HL-60 (cell line): ENCODE data around the gene TTYH3.

Experiments
- SPI1 ChIP-seq: IDR thresholded peaks from 2 replicates; pipeline ENCODE4 v1.6.1; 2012; ENCODE audit warnings: low read depth, mild to moderate bottlenecking, borderline replicate concordance
- TF ChIP-seq, protein P1 (sequence below): IDR thresholded peaks from one replicate; pipeline ENCODE4 v1.5.1; 2011; ENCODE audit warnings: low read length, control low read depth, inconsistent platforms; ENCODE audit not compliant: insufficient read depth
- TF ChIP-seq, protein P2 (sequence below): IDR thresholded peaks from 2 replicates; pipeline ENCODE4 v1.6.1; 2012; ENCODE audit warnings: low read depth; ENCODE audit not compliant: insufficient replicate concordance

- TF ChIP-seq SPI1: no peak
- TF ChIP-seq, protein P1, sequence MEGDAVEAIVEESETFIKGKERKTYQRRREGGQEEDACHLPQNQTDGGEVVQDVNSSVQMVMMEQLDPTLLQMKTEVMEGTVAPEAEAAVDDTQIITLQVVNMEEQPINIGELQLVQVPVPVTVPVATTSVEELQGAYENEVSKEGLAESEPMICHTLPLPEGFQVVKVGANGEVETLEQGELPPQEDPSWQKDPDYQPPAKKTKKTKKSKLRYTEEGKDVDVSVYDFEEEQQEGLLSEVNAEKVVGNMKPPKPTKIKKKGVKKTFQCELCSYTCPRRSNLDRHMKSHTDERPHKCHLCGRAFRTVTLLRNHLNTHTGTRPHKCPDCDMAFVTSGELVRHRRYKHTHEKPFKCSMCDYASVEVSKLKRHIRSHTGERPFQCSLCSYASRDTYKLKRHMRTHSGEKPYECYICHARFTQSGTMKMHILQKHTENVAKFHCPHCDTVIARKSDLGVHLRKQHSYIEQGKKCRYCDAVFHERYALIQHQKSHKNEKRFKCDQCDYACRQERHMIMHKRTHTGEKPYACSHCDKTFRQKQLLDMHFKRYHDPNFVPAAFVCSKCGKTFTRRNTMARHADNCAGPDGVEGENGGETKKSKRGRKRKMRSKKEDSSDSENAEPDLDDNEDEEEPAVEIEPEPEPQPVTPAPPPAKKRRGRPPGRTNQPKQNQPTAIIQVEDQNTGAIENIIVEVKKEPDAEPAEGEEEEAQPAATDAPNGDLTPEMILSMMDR: no peak
- TF ChIP-seq, protein P2, sequence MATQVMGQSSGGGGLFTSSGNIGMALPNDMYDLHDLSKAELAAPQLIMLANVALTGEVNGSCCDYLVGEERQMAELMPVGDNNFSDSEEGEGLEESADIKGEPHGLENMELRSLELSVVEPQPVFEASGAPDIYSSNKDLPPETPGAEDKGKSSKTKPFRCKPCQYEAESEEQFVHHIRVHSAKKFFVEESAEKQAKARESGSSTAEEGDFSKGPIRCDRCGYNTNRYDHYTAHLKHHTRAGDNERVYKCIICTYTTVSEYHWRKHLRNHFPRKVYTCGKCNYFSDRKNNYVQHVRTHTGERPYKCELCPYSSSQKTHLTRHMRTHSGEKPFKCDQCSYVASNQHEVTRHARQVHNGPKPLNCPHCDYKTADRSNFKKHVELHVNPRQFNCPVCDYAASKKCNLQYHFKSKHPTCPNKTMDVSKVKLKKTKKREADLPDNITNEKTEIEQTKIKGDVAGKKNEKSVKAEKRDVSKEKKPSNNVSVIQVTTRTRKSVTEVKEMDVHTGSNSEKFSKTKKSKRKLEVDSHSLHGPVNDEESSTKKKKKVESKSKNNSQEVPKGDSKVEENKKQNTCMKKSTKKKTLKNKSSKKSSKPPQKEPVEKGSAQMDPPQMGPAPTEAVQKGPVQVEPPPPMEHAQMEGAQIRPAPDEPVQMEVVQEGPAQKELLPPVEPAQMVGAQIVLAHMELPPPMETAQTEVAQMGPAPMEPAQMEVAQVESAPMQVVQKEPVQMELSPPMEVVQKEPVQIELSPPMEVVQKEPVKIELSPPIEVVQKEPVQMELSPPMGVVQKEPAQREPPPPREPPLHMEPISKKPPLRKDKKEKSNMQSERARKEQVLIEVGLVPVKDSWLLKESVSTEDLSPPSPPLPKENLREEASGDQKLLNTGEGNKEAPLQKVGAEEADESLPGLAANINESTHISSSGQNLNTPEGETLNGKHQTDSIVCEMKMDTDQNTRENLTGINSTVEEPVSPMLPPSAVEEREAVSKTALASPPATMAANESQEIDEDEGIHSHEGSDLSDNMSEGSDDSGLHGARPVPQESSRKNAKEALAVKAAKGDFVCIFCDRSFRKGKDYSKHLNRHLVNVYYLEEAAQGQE: no peak
These were observed 18.7 kb downstream of the TTYH3 start for GRCh38 chr7:2650451-2650850.
